MCF 10A (cell line): ENCODE results near the gene RLBP1. TPM values are rescaled to one million over a fixed set of nuclear protein-coding genes. Genes with fewer than 3 reads are reported as not detected.

Experiments used
- BruUV-seq: library from RNA; stranded (reverse); fragments of 400-500 nt; replicated peaks from 2 replicates; lab custom pipeline; 2021; lab: Mats Ljungman, UMichigan
- CTCF ChIA-PET: fragments of 300-600 bp; sonication (Branson Sonifier 250); formaldehyde crosslinking; extraction: SDS; loops from one replicate; lab custom pipeline; 2021; ENCODE audit warnings: antibody characterized with exemption, inconsistent platforms; lab: Yijun Ruan, JAX
- POLR2A ChIA-PET: fragments of 300-600, 350-650 bp; sonication (Branson Sonifier 250); formaldehyde crosslinking; extraction: SDS; loops from one replicate; lab custom pipeline; 2020; ENCODE audit warnings: antibody characterized with exemption, inconsistent platforms; lab: Yijun Ruan, JAX
- DNase-seq: peaks from one replicate; pipeline ENCODE4 v3.0.0-alpha.2; 2018; ENCODE audit not compliant: unreplicated experiment
- H3K27ac Mint-ChIP-seq: one replicate; pipeline ENCODE4 v1.8.0; 2022; ENCODE audit warnings: mild to moderate bottlenecking, low read depth, mixed read lengths; ENCODE audit not compliant: unreplicated experiment
- H3K27me3 Mint-ChIP-seq: one replicate; pipeline ENCODE4 v1.8.0; 2022; ENCODE audit warnings: mixed read lengths; ENCODE audit not compliant: insufficient read depth, unreplicated experiment
- H3K36me3 Mint-ChIP-seq: one replicate; pipeline ENCODE4 v1.8.0; 2022; ENCODE audit warnings: mild to moderate bottlenecking, moderate library complexity, mixed read lengths; ENCODE audit not compliant: insufficient read depth, unreplicated experiment
- H3K4me1 Mint-ChIP-seq: one replicate; pipeline ENCODE4 v1.8.0; 2022; ENCODE audit warnings: mixed read lengths; ENCODE audit not compliant: insufficient read depth, unreplicated experiment
- H3K4me3 Mint-ChIP-seq: one replicate; pipeline ENCODE4 v1.8.0; 2022; ENCODE audit warnings: mild to moderate bottlenecking, moderate library complexity, mixed read lengths; ENCODE audit not compliant: unreplicated experiment
- H3K9me3 Mint-ChIP-seq: one replicate; pipeline ENCODE4 v1.8.0; 2022; ENCODE audit warnings: mixed read lengths; ENCODE audit not compliant: unreplicated experiment
- CTCF ChIP-seq: fragments of 200-600 bp; IDR thresholded peaks from one replicate; pipeline ENCODE4 v1.8.0; 2022; ENCODE audit warnings: antibody characterized with exemption, mild to moderate bottlenecking; ENCODE audit not compliant: unreplicated experiment
- intact Hi-C: fragments of 100-400 bp; cut with micrococcal nuclease; formaldehyde crosslinking; loops from 2 replicates; pipeline ENCODE4 v1.14.1; 2022
- total RNA-seq: library from RNA; stranded (reverse); gene quantifications from 2 replicates; pipeline ENCODE4 v1.2.3, GENCODE V29; 2022

Gene RLBP1
- total RNA-seq, 1 experiment from 2014 or later: not detected

GRCh38 chr15:89187301-89187985 lies 33.9 kb downstream of the RLBP1 start:
- no TSS peak for BruUV-seq
- H3K27me3 Mint-ChIP-seq: no peaks in the 10 kb centered on the region
- intact Hi-C loops: no loop called here
- H3K4me3 Mint-ChIP-seq: no peak overlapping the region
- H3K36me3 Mint-ChIP-seq: peaks cover 43% of the 10 kb centered on the region
- TF ChIP-seq CTCF: no peak
- CTCF ChIA-PET: interaction anchor here (0.6 to 2.5 kb wide), 6 partner anchors 8 to 423 kb away, joined by 3 to 18 read pairs (median 4); no protein-coding TSS in a partner anchor
- H3K27ac Mint-ChIP-seq: no peak overlapping the region
- no peaks in the 10 kb centered on the region for H3K9me3 Mint-ChIP-seq
- no peaks in the 10 kb centered on the region for H3K4me1 Mint-ChIP-seq
- POLR2A ChIA-PET: no interaction called here
- DNase-seq: no peak

- intact Hi-C loops: no loop called here
- POLR2A ChIA-PET: no interaction called here
- Mint-ChIP-seq H3K4me1 (no peaks in the 10 kb centered on the region), H3K27ac (no peak overlapping the region), H3K9me3 (no peaks in the 10 kb centered on the region), H3K27me3 (no peaks in the 10 kb centered on the region), H3K4me3 (no peak overlapping the region), H3K36me3 (peaks cover 40% of the 10 kb centered on the region)
- TF ChIP-seq CTCF: no peak
- no peak for DNase-seq
- no TSS peak for BruUV-seq
- CTCF ChIA-PET: interaction anchor here (1.3 to 2.0 kb wide), 3 partner anchors 9 to 20 kb away, joined by 3 to 18 read pairs (median 6); no protein-coding TSS in a partner anchor
Measured at GRCh38 chr15:89186803-89187202, 34.6 kb downstream of the RLBP1 start.

GRCh38 chr15:89184886-89185526 lies 36.4 kb downstream of the RLBP1 start:
- no peak for TF ChIP-seq CTCF
- ChIA-PET CTCF (interaction anchor here (1.3 to 1.4 kb wide), 3 partner anchors 10 to 128 kb away, joined by 3 to 11 read pairs (median 3); no protein-coding TSS in a partner anchor), POLR2A (interaction anchor here (0.5 to 1.2 kb wide), 2 partner anchors 65 to 1788 kb away, joined by 3 read pairs; no protein-coding TSS in a partner anchor)
- Mint-ChIP-seq H3K4me1 (no peaks in the 10 kb centered on the region), H3K4me3 (no peak overlapping the region), H3K9me3 (no peaks in the 10 kb centered on the region), H3K27me3 (no peaks in the 10 kb centered on the region), H3K27ac (no peak overlapping the region), H3K36me3 (peaks cover 32% of the 10 kb centered on the region)
- BruUV-seq: no TSS peak
- DNase-seq: no peak
- intact Hi-C loops: no loop called here

GRCh38 chr15:89184357-89184756 lies 37.0 kb downstream of the RLBP1 start:
- ChIA-PET CTCF (interaction anchor here (0.6 to 20.8 kb wide), 3 partner anchors 11 to 127 kb away, joined by 3 to 452 read pairs (median 3); no protein-coding TSS in a partner anchor), POLR2A (interaction anchor here (1.2 kb wide), 1 partner anchor 64 kb away, joined by 3 read pairs; no protein-coding TSS in a partner anchor)
- intact Hi-C loops: no loop called here
- Mint-ChIP-seq H3K27ac (no peak overlapping the region), H3K9me3 (no peaks in the 10 kb centered on the region), H3K4me1 (no peaks in the 10 kb centered on the region), H3K36me3 (peaks cover 27% of the 10 kb centered on the region), H3K27me3 (no peaks in the 10 kb centered on the region), H3K4me3 (no peak overlapping the region)
- no peak for TF ChIP-seq CTCF
- no TSS peak for BruUV-seq
- DNase-seq: no peak
